COLO668 (cell line): ENCODE measurements around the gene POLN.

Experiments used
- DNase-seq: peaks from one replicate; lab custom pipeline; 2025; ENCODE audit not compliant: unreplicated experiment; lab: John Stamatoyannopoulos, UW

POLN gene

DNA sequence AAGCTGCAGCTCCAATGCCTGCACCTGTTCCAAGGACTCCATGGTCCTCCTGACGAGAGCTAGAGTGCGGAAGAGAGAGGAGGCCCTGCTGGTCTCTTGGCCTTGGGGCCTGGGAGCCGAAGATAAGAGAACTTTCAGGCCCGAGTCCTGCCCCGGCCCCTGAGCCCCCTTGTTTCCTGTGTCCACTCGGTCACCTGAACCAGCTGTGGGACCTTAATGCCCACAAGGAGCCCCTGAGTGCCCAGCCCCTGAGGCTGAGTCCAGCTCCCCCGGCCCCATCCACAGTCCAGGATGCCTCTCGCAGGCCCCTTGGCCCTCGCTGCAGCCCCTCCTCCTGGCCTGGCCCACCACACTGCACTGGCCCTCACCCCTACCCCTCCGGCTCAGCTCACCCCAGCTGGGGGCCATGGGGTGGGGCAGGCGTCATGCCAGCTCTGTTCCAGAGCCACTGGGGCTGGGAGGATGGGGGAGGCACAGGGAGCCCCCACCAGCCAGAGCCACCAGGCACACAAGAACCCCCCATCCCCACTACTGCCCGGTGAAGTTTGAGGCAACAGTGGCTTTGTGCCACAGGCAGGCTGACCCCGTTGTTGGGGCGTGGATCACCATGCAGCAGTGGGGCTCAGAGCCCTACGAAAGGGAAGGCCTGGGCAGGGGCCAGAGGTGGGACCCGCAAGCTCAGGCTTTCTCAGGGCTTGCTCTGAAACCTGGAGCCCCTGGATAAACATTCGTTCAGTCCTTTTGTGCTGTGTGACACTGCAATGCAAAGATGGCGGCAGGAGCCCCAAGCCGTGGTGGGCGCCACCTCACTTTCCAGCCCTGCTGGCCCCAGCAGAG is 168.7 kb downstream of the POLN start:
- no peak for DNase-seq

DNA sequence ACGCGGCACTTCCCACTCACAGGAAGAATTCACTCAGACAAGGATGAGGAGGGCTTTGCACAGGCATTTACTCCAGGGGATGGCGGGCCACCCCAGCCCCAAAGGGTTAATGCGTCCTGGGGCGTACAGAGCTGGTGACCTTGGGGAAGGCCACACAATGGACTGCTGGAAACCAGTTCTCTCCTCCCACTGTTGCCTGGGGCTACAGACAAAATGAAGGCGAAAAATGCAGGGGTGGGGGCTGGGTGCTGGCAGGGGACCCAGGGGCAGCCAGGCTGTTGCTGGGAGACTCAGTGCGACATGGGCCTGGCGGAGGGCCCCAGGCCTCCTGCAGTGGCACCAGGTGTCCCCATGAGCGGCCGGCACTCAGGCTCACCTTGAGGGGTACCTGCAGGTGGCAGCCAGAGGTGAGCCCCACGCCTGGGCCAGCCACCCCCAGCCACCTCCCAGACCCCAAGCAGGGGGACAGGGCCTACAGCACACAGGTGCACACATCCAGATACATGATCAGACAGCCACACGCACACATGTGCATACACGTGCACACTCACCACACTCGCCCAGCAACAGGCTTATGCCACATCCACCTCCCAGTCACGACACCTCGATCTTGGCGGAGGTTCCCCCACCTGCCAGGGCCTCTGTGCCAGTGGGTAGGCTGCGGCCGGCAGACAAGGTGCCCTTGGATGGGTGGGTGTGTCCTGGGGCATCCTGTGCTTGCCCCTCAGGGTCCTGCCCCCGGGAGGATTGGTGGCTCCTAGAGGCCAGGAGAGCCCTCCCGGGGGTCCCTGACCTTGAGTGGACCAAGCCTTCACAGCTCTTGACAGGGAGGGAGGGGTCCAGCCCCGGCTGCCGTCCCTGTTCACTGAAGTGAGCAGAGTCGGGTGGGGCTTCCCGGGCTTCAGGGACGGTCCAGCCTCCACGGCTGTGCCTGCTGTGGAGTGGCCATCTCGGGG is 169.7 kb downstream of the POLN start:
- DNase-seq = peak; percentile 51

- peak; percentile 25 for DNase-seq
These were observed 170.5 kb downstream of the POLN start for GRCh38 chr4:2071252-2071911.

- no peak for DNase-seq
These were observed 171.3 kb downstream of the POLN start for GRCh38 chr4:2070421-2071251.

DNA sequence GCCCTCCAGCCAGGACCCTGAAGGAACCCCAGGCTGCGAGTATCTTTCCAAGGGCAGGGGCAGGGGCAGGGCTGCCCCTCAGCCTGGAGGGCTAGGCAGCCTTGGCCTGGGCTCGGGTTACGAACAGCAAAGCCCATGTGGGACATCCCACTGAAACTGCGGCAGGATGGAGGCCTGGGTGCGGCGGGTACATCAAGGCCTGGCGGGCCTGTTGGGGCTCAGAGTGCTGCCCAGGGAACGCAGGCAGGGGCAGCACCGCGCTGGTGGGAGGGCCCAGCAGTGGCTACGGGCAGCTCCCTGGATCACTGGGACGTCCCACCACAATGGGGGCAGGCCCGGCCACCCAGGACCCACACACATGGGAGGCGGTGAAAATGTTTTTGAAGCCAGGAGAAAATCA is 171.9 kb downstream of the POLN start:
- DNase-seq = no peak

- no peak for DNase-seq
These were observed 172.6 kb downstream of the POLN start for GRCh38 chr4:2069161-2069971.

DNA sequence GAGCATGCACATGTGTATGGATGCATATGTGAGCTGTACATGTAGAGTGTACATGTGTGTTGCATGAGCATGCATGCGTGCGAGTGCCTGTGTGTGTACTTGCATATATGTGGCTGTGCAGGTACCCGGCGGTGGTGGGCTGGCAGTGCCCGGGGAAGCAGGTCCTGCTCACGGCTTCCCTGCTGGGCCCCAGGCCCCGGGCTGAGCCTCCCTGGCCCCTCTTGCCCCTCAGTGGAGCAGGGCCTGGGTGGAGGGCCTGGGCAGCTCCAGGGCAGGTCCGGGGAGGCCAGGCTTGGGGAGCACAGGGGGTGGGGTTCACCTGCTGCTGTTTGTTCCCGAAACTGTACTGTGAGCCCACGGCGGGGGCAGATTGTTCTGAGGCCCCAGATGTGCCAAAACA is 173.4 kb downstream of the POLN start:
- DNase-seq = no peak

- no peak for DNase-seq
These were observed 173.8 kb downstream of the POLN start for GRCh38 chr4:2068198-2068470.

GRCh38 chr4:2067446-2068197 is 174.3 kb downstream of the POLN start:
- no peak for DNase-seq

DNA sequence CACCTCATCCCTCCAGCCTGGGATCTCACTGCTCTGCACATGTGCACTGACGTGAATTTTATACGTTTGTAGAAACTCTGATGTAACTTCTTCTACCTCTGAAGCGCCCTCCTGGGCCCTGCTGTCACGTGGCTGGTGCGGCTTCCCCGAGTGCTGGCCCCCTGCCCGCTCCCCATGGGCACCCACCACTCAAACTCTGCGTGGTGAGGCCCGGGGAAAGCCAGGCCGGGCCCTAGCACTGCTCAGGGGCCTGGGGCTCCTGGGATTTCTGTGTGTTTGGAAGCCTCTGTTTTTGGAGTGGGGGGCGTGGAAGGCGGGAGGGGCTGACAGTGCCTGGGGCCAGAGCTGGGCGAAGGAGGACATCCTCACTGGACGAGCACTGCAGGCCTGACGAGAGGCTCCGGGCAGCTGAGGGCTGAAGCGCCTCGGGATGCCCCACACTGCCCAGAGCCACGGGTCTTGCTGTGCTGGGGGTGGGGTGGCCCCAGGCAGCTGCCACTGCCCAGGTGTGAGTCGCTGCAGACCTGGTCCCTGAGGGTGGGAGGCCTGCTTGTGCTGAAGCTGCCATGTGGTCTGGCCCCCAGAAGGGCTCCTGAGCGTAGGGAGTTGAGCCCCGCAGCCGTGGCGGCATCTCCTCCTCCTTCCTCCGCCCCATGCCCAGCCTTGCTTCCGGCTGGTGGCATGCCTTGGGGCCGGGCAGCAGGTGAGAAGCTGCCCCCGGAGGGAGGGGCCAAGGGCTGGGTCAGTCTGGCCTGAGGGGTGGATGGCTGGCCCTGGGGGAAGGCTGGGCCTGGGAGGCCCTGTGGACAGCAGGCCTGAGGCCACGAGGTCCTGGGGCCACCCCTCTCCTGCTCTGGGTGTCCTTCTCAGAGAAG is 175.1 kb downstream of the POLN start:
- no peak for DNase-seq

GRCh38 chr4:2066011-2066551 is 175.8 kb downstream of the POLN start:
- no peak for DNase-seq

GRCh38 chr4:2065106-2065930 is 176.6 kb downstream of the POLN start:
- no peak for DNase-seq

DNA sequence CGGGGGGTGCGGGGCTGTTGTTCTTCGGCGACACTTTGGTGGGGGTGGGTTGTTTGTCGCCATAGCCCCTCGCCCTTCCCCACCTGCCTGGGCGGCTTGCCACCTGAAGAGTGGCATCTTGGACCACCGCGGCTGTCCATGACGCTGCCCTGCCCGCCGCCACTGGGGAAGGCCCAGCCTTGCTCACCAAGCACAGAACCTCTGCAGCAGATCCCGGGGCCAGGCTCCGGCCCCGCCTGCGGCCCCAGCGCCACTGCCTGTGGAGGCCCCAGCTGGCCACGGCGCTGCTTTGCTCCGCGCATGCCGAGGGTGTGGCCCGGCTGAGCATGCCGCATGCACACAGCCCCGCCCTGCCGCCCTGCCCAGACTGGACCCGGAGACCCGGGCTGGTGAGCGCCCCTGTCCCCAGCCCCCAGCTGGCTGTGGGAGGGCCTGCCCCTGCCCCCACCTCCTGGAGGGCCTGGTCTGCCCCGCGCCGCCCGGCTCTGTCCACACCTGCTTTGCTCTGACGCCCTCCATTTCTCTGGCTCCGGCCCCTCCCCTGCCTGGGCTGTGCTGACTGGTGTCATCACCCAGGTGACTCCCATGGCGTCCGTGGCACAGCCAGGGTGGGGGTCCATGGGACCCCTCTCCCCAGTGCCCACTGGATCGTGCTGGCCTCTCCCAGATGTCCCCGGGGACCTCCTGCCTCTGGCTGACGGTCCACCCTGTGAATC is 177.5 kb downstream of the POLN start:
- DNase-seq = peak; percentile 45

DNA sequence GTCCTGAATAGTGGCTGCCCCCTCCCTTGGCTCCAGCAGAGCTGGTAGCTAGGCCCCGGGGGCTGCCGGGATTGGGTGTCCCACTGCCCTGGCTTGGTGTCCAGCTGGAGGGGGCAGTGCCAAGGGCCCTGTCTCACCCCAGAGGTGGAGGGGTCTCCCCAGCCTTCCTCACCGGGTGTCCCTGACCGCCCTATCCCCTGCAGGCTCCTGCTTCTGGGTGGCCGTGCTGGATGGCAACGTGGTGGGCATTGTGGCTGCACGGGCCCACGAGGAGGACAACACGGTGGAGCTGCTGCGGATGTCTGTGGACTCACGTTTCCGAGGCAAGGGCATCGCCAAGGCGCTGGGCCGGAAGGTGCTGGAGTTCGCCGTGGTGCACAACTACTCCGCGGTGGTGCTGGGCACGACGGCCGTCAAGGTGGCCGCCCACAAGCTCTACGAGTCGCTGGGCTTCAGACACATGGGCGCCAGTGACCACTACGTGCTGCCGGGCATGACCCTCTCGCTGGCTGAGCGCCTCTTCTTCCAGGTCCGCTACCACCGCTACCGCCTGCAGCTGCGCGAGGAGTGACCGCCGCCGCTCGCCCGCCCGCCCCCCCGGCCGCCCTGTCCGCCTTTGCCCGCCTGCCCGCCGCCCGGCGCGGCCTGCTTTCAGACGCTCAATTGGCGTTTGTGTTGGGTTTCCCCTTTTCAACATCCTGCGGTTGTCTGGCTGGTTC is 178.2 kb downstream of the POLN start:
- no peak for DNase-seq

- peak; percentile 13 for DNase-seq
These were observed 179.0 kb downstream of the POLN start for GRCh38 chr4:2062808-2063524.
